ENCODE results near the gene CASTOR1.

CASTOR1 gene

GRCh38 chr22:30318799-30319419, 29.6 kb upstream of the CASTOR1 start:
- no peak for DNase-seq

GRCh38 chr22:30317778-30318177, 28.5 kb upstream of the CASTOR1 start:
- DNase-seq: no peak

GRCh38 chr22:30315962-30316576, 26.8 kb upstream of the CASTOR1 start:
- no peak for DNase-seq

GRCh38 chr22:30314915-30315314, 25.6 kb upstream of the CASTOR1 start:
- no peak for DNase-seq

- no peak for DNase-seq
These were observed 24.4 kb upstream of the CASTOR1 start for GRCh38 chr22:30313527-30314363.

- no peak for DNase-seq
These were observed 22.7 kb upstream of the CASTOR1 start for GRCh38 chr22:30312053-30312452.

- DNase-seq: no peak
These were observed 21.8 kb upstream of the CASTOR1 start for GRCh38 chr22:30310881-30311771.

- DNase-seq: no peak
These were observed 20.8 kb upstream of the CASTOR1 start for GRCh38 chr22:30309951-30310741.

- DNase-seq: no peak
These were observed 19.4 kb upstream of the CASTOR1 start for GRCh38 chr22:30308518-30309230.

GRCh38 chr22:30308093-30308492, 18.8 kb upstream of the CASTOR1 start:
- DNase-seq: no peak

GRCh38 chr22:30307041-30307574, 17.8 kb upstream of the CASTOR1 start:
- no peak for DNase-seq

- DNase-seq: no peak
These were observed 17.3 kb upstream of the CASTOR1 start for GRCh38 chr22:30306627-30307011.

- DNase-seq: no peak
These were observed 16.8 kb upstream of the CASTOR1 start for GRCh38 chr22:30305906-30306626.

- no peak for DNase-seq
These were observed 16.2 kb upstream of the CASTOR1 start for GRCh38 chr22:30305519-30305905.

GRCh38 chr22:30304495-30305244, 15.4 kb upstream of the CASTOR1 start:
- DNase-seq: no peak

GRCh38 chr22:30302810-30303138, 13.5 kb upstream of the CASTOR1 start:
- DNase-seq: no peak

GRCh38 chr22:30301995-30302809, 12.9 kb upstream of the CASTOR1 start:
- DNase-seq: no peak

- no peak for DNase-seq
These were observed 10.0 kb upstream of the CASTOR1 start for GRCh38 chr22:30299322-30299721.

All from cerebellar nuclear complex (tissue), 1 donor.